NCI-H2227 (cell line): ENCODE results near the gene DEFB127.
"Not testable (repeated sequence)": the region's sequence is repeated elsewhere in the genome, so short reads cannot be mapped to it uniquely, and the experiment has no call there.

ENCODE experiments used
- DNase-seq: peaks from one replicate; lab custom pipeline; 2025; ENCODE audit not compliant: unreplicated experiment; lab: John Stamatoyannopoulos, UW

The DEFB127 gene

GRCh38 chr20:157154-157553, at the start of gene DEFB127:
DEFB127 (plus strand) TSS chr20:157454; CDS start chr20:157545, 91 bp downstream.
- no peak for DNase-seq

- no peak for DNase-seq
Observed at GRCh38 chr20:112396-112795, 44.9 kb upstream of the DEFB127 start.

- no peak for DNase-seq
Observed at GRCh38 chr20:117518-117917, 39.7 kb upstream of the DEFB127 start.

GRCh38 chr20:129786-130323, 27.4 kb upstream of the DEFB127 start:
- peak; percentile 8 for DNase-seq

GRCh38 chr20:137668-138490, 19.4 kb upstream of the DEFB127 start:
- DNase-seq = no peak

GRCh38 chr20:142290-142689, 15.0 kb upstream of the DEFB127 start, which contains the start of gene DEFB126:
DEFB126 (plus strand) TSS chr20:142590; CDS start chr20:142629, 39 bp downstream.
- DNase-seq = no peak

- no peak for DNase-seq
Observed at GRCh38 chr20:145877-146276, 11.4 kb upstream of the DEFB127 start.

- no peak for DNase-seq
Observed at GRCh38 chr20:152131-152530, 5.1 kb upstream of the DEFB127 start.

GRCh38 chr20:164618-165017, 7.4 kb downstream of the DEFB127 start:
- DNase-seq = no peak

GRCh38 chr20:168876-169275, 11.6 kb downstream of the DEFB127 start:
- no peak for DNase-seq

GRCh38 chr20:184288-184687, 27.0 kb downstream of the DEFB127 start:
- DNase-seq = no peak

- DNase-seq = no peak
Observed at GRCh38 chr20:187733-188132, 30.5 kb downstream of the DEFB127 start.

GRCh38 chr20:189611-190010, 32.4 kb downstream of the DEFB127 start, which contains the start of gene DEFB128:
DEFB128 (minus strand) TSS chr20:189711; CDS start chr20:189623, 88 bp downstream.
- DNase-seq = no peak

GRCh38 chr20:198225-198624, 41.0 kb downstream of the DEFB127 start:
- no peak for DNase-seq

- no peak for DNase-seq
Observed at GRCh38 chr20:199996-200395, 42.7 kb downstream of the DEFB127 start.

- not testable (repeated sequence) for DNase-seq
Observed at GRCh38 chr20:203630-204029, 46.4 kb downstream of the DEFB127 start.
